Stimulated activated CD8-positive, alpha-beta memory T cell treated with anti-CD3 and anti-CD28 coated beads, Interleukin-7, amount 100 ng/mL, for 4 hours (primary cell): ENCODE results near the gene SPATA7.
"Not testable (repeated sequence)": the region's sequence is repeated elsewhere in the genome, so short reads cannot be mapped to it uniquely, and the experiment has no call there.

ENCODE experiments used
- DNase-seq, 2 donors: peaks; one replicate each; pipeline ENCODE4 v3.0.0-alpha.2; 2020; ENCODE audit warnings: low read depth in 2 of 2

SPATA7 gene, protein sequence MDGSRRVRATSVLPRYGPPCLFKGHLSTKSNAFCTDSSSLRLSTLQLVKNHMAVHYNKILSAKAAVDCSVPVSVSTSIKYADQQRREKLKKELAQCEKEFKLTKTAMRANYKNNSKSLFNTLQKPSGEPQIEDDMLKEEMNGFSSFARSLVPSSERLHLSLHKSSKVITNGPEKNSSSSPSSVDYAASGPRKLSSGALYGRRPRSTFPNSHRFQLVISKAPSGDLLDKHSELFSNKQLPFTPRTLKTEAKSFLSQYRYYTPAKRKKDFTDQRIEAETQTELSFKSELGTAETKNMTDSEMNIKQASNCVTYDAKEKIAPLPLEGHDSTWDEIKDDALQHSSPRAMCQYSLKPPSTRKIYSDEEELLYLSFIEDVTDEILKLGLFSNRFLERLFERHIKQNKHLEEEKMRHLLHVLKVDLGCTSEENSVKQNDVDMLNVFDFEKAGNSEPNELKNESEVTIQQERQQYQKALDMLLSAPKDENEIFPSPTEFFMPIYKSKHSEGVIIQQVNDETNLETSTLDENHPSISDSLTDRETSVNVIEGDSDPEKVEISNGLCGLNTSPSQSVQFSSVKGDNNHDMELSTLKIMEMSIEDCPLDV

DNA sequence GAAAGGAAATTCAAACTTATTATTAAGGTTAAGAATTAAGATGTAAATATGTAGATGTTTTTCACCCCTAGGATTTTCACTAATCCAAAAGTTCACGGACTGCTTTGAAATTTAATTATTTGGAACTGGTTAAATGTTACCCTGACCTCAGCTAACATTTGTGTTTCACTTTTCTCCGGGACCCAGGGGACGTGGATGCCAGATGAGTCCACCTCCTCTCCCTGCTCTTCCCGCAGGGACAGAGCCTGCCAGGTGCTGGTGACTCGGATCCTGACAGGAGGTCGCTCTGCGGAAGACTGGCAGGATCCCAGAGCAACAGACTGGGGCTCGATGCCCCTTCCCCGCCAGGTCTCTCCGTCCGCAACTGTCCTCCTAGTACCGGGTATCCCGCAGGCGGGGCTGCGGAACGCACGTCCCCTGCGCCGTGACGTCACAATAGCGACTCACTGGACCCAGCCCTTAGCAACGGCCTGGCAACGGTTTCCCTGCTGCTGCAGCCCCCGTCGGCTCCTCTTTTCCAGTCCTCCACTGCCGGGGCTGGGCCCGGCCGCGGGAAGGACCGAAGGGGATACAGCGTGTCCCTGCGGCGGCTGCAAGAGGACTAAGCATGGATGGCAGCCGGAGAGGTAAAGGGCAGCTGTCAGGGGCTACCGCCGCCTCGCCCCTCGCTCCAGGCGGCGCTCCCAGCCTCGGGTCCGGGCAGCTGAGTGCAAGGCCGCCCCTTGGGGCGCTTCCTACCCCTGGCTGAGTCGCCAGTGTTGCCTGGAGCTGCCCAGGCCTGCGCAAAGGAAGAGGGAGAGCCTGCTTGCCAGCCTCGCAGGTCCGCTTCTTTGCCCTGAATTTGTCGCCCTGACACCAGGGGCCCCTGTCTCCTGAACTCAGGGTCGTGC lies at the start of gene SPATA7:
Gene SPATA7, plus strand, starts transcription at position 446 of the 890 bp plus-strand sequence. Its CDS starts 162 bp downstream, at position 608.
- peak; percentile 59 to 76 for DNase-seq

DNA sequence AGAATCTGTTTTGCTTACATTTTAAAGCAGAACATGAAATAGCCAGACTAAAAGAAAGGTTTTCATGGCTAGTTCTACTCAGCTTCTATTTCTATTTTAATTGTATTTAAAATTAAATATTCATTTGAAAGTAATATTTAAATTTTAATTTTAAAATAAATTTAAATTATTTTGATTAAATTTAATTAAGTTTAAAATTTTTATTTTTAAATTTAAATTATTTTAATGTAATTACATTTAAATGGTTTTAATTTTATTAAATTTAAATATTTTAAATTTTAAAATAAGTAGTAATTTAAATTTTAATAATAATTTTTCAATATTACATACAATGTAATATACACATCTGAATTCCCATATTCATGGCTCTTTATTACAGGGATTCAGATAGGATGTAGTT lies 45.1 kb upstream of the SPATA7 start:
- no peak for DNase-seq

DNA sequence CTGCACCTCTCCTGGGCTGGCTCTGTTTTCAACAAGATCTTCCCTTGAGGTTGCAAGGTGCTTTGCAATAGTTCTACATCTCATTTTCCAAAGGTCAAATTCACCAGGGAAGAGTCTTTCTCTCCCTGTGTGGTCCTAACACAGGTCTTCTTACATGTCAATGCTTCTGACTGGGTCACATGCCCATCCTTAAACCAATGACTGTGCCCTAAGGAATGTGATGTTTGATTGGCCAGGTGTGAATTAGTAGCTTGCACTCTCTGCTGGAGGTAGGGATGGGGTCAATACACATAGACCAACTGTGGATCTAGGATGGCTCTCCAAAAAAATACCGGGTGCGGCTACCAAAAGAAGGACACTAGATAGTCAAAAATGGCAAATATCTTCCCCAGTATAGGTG lies 42.5 kb upstream of the SPATA7 start:
- no peak for DNase-seq

DNA sequence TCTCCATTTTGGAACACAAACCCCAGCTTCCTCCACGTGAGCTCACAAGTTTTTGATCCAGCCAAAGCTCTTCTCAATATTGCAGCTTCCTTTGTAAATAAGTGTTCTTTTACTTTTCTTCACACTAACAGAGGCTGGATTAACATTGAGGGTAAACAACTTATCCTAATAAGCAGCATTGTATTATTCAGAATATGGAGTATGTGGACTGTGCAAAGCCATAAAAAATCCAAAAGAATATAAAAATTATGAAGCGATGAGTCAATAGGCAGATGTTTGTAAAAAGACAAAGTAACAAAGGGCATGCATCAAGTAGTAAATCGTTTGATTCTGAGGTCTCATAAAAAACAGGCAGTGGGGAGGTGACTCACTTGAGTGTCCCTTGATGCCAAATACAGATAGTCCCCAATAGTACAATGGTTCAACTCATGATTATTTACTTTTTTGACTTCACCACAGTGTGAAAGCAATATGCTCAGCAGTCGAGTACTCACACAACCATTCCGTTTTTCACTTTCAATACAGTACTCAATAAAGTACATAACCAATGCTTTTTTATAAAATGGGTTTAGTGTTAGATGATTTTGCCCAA lies 39.3 kb upstream of the SPATA7 start:
- no peak for DNase-seq

DNA sequence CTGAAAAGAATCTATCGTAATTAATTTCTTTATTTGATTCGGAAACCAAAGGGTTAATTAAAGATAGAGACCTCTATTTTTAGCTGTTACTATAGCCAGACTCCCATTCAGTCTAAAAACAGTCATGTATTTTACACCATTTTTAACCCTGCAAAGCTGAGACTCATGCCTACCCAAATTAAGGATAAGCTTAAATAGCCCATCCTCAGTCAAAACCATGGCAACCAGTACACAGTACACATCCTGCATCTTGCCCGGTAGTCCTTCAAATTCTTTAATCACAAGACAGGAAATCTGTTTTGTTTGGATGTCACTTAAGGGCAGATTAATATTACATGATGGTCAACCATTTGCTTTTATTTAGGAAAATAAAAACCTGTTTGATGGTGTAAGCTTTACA lies 36.9 kb upstream of the SPATA7 start:
- no peak for DNase-seq

DNA sequence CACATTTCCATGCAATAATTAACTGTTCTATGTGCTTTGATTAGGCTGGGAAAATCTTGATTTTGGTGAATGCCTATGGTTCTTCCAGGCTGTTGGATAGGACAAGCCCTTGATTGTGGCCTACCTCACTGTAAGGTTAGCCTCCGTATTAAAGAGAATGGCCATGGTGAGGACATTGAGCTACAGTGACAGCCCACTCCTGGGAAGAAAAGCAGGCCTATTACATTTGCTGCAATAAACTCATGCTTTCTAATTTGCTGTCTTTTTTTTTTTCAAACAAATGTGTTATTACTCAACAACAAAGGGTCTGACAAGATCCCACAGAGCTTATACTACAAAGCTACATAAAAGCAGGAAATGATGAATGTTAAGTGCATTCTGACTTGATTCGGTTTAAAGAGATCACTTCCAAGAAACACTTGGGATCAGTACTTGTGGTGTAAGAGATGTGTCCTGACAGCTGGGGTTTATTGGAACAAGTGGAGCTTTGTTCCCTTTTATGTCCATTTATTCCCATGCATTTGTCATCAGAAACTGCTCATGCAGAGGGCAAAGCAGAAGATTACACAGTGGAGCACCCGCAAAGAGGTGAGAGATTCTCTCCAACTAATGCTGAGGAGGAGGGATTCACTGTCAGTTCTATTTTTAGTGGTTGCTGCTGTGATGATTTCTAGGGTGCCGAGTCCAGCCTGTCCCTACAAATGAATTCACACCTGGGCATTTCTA lies 33.3 kb upstream of the SPATA7 start:
- DNase-seq: no peak

DNA sequence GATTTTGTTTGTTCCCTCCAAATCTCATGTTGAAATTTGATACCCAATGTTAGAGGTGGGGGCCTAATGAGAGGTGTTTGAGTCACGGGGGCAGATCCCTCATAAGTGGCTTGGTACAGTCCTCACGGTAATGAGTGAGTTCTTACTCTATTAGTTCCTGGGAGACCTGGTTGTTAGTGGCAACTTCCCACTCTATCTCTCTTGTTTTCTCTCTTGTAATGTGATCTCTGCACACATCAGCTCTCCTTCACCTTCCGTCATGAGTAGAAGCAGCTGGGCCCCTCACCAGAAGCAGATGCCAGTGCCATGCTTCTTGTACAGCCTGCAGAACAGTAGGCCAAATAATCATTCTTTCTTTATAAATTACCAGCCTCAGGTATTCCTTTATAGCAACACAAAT lies 32.8 kb upstream of the SPATA7 start:
- DNase-seq: no peak

DNA sequence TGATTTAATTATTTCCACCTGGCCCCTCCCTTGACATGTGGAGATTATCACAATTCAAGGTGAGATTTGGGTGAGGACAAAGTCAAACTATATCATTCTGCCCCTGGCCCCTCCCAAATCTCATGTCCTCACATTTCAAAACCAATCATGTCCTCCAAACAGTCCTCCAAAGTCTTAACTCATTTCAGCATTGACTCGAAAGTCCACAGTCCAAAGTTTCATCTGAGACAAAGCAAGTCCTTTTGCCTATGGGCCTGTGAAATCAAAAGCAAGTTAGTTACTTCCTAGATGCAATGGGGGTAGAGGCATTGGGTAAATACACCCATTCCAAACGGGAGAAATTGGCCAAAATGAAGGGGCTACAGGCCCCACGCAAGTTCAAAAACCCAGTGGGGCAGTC lies 31.1 kb upstream of the SPATA7 start:
- no peak for DNase-seq

DNA sequence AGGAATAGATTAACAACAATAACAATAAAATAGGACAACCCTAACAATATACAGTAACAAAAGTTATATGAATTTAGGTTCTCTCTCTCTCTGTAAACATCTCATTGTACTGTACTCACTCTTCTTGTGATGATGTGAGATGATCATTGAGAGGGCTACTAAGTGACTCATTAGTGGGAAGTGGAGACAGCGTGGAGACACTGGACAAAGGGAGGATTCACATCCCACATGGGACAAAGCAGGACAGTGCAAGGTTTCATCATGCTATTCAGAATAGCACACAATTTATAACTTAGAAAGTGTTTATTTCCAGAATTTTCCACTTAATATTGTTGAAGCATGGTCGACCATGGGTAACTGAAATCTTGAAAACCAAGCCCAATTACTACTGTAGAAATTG lies 26.0 kb upstream of the SPATA7 start:
- DNase-seq: no peak

DNA sequence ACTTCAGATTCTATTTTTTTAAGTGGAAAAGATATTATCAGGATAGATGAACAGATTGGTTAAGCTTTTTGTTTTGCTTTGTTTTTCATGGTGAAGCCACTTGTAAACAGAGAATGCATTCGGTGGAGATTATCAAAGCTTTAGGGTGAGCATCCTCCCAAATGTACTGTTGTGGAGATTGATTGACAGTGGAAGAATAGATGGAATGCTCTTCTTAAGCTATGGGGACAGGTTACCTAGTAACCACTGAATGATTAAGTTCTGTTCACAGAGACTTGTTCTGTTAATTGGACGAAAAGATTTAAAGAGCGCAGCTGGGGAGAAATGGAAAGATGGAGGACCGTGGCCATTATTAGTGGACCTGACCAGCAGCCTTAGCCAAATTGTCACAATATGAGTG lies 21.8 kb upstream of the SPATA7 start:
- no peak for DNase-seq

DNA sequence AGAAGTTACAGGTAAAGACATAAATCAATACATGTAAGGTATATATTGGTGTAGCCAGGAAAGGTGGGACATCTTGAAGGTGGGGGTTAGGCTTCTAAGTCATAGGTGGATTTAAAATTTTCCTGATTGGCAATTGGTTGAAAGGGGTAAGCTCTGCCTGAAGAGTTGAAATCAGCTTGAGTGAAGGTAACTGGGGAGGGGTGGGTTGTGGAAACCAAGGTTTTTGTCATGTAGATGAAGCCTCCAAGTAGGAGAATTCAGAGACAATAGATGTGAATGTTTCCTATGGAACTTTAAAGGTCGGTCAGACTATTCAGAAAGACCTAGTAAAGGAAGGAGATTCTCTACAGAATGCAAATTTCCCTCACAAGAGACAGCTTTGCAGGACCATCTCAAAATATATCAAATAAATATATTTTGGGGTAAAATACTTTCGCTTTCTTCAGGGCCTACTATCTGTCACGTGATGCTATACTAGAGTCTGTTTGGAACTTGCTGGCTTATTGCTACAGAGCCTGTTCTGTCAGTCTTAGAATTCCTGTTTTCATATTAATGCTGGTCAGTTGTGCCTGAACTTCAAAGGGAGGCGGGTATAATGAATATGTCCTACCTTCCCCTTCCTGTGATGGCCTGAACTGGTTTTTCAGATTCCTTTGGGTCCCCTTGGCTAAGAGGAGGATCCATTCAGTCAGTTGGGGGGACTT lies 20.6 kb upstream of the SPATA7 start:
- no peak for DNase-seq

DNA sequence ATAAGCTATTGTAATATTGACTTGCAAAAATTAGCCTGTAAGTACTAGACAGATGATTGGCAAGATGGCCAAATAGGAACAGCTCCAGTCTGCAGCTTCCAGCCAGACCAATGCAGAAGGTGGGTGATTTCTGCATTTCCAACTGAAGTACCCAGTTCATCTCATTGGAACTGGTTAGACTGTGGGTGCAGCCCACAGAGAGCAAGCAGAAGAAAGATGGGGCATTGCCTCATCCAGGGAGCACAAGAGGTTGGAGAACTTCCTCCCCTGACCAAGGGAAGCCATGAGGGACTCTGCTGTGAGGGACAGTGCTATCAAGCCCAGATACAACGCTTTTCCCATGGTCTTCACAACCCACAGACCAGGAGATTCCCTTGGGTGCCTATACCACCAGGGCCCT lies 16.0 kb upstream of the SPATA7 start:
- DNase-seq: no peak

DNA sequence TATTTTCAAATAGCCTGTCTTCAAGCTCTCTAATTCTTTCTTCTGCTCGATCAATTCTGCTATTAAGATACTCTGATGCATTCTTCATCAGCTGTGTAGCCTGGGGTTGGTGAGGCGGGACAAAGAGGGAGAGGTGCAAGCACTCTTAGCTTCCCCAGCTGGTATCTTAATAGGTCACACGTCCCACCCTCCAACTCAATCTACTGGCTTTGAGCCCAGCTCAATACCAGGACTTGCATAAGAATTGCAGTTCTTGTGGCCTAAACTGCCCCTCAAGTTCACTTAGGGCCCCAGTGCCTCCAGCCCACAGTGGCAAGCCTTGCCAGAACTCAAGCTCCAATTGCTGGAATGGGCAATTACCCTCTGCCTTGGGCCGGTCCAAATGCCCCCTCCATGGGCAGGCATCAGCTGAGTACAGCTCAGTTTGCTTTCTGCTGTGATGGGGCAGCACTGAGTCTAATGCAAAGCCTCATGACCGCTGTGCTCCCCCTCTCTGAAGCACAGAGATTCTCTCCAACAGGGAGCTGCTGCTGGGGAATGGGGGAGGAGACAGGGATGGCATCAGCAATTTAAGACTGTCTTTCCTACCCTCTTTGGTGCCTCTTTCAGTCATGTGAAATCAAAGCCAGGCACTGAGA lies 5.6 kb upstream of the SPATA7 start:
- DNase-seq: no peak

DNA sequence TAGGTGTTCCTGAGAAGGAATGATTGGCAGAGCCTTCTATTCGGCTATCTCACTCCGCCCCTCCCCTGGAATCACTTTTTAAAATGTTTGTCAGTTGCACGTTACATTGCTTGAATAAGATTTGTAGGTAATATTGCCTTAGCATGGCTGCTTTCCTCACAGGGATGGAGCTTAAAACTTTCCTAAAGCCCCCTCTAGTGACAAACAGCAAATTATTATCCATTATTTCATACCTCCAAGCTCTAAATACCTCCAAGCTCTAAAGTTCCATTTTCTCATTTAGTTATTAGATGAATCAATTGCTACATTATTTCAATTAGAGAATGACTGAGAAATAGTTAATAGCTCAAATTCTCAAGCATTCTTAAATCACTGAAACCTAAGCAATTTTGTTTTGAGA lies 5.1 kb upstream of the SPATA7 start:
- DNase-seq: no peak

DNA sequence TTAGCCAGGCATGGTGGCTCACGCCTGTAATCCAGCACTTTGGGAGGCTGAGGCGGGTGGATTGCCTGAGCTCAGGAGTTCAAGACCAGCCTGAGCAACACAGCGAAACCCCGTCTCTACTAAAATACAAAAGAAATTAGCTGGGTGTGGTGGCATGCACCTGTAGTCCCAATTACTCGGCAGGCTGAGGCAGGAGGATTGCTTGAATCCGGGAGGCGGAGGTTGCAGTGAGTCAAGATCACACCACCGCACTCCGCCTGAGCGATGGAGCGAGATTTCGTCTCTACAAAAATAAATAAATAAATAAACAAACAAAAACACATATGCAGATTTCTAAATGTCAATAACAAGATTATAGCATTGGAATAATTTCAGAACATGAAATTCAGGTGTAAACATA lies 3.8 kb upstream of the SPATA7 start:
- not testable (repeated sequence) for DNase-seq

DNA sequence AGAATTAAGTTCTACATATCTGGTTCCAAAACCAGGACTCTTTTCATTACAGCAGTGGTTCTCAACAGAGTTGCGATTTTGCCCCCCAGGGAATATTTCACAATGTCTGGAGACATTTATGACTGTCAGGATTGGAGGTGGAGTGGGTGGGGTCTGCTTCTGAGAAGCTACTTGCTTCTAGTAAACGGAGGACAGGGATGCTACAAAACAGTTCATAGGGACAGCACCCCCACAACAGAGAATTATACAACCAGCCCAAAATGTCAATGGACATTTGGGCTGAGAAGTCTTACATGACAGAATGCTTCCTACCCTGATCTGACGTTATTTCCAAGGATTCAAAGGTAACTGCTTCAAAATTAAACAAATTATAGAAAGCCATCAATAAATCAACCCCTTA lies 739 bp upstream of the SPATA7 start:
- DNase-seq: no peak

DNA sequence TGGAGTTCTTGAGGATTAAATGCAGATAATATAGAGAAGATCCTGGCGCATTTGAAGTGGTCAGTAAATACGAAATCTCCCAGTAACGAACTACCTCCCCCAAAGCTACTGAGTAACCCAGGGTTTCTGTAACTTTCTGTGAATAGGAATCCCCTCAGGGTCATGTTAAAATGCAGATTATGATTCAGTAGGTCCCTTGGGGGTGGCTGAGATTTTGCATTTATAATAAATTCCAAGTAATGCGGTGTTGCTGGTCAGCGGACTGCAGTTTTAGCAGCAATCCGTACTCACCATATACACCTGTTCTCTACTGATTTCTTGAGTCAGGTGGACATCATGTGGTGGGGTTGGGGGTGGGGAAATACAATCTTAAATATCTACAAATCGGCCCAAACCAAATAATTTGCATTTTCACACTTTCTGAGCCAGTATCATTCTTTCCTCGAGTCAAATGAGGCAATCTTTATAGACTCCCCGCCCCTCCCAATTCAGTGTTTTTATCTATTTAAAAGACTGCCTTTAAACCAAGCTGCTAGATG lies 868 bp downstream of the SPATA7 start:
- DNase-seq: no peak

DNA sequence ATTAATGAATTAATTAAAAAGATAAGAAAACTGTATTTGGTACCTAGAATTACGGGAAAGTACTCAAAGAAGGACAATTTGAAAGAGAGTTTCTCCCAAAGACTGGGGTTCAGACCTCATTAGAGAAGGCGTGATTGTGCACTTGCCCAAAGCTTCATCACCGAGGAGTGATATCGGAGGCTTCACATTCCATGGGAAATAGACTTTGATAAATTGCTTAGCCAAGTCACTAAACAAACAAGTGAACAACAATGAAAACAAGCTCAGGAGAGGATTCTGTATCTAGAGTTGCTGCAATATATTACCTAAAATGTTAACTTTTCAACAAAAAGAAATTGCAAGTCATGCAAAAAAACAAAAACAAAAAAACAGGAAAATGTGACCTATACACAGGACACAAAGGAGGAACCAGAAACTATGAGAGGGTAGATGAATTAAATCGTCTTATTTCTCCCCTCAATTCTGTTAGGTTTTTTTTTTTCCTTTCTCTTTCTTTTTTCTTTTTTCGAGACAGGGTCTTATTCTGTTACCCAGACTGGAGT lies 3.4 kb downstream of the SPATA7 start:
- DNase-seq: no peak

DNA sequence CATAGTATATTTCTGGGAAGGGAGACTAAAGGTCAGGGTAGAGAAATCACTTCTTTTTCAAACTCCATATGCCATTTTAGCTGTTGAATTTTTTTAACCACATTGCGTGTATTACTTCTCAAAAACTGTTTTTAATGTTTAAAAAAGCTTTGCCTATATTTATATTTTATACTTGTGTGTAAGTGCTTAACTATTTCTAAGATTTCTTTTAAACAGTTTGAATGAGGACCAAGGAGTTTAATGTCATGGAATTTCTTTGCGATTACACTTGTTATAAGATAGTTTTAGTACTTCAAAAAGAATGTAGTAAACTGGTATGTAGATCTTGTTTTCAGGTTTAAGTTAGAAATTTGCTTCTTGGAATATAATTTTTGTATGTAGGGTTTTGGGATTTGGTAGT lies 7.2 kb downstream of the SPATA7 start:
- DNase-seq: no peak

DNA sequence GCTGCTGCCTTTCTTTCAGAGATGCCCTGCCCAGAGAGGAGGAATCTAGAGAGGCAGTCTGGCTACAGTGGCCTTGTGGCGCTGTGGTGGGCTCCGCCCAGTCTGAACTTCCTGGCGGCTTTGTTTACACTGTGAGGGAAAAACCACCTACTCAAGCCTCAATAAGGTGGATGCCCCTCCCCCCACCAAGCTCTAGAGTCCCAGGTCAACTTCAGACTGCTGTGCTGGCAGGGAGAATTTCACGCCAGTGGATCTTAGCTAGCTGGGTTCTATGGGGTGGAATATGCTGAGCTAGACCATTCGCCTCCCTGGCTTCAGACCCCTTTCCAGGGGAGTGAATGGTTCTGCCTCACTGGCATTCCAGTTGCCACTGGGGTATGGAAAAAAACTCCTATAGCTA lies 25.6 kb downstream of the SPATA7 start:
- no peak for DNase-seq
